T1000 (cell line): ENCODE data around the gene TOMT.
"Not testable (repeated sequence)": the region's sequence is repeated elsewhere in the genome, so short reads cannot be mapped to it uniquely, and the experiment has no call there.

Experiments used
- DNase-seq: peaks from one replicate; lab custom pipeline; 2025; ENCODE audit warnings: mixed read lengths; lab: John Stamatoyannopoulos, UW

TOMT gene

GRCh38 chr11:72125956-72126355 lies 20.2 kb downstream of the TOMT start:
- no peak for DNase-seq

DNA sequence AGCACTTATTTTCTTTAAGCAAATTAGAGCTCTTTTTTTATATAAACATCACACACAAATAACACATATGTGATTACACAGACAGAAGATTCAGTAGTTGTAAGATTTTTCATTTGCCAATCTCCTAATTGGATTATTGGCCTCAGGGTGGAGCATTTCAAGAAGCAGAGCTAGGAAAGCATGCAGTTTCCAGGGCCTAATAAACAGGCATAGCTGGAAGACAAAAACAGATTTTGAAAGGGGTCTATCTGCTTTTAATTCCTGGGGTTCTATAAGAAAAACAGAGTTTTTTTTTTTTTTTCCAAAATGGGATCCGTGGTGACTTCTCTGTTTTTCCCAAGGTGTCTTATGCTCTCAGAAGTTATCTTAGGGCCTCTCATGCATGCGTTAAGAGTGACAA lies 22.2 kb downstream of the TOMT start:
- no peak for DNase-seq

- no peak for DNase-seq
Measured at GRCh38 chr11:72129381-72129780, 23.7 kb downstream of the TOMT start.

DNA sequence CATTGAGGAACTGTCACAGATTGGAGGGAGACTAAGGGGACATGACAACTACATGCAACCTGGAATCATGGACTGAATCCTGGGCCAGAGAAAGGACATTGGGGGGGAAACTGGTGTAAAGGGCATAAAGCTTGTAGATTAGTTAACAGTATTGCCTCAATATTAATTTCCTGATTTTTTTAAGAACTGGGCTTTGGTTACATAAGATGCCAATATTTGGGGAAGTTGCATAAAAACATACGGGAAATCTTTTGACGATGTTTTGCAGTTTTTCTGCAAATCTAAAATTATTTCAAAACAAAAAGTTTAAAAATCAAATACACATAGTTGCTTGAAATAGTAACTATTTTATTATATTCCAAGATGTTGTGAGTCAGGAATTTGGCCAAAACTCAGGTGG lies 26.9 kb downstream of the TOMT start:
- DNase-seq, result no peak

DNA sequence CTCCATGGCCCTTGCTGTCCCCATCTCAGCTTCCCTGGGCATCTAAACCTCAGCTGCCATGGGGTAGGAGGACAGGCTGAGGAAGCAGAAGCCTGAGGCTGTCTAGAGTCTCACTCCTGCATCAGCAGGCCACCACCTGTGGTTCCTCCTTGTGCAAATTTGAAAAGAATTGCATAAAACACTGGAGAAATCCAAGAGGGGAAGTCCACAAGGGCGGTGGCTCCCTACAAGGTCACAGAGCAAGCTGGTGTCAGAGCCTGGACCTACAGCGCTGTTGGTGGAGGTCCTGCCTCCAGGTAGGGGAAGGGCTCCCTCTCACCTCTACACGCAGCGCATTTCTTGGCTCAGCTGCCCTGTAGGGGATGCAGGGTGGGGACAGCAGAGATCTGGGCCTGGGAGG lies 29.7 kb downstream of the TOMT start, which contains the start of gene FOLR3:
FOLR3 (plus strand) TSS at position 253 of the 400 bp plus-strand sequence. CDS start 228 bp downstream, outside the sequence.
- not testable (repeated sequence) for DNase-seq

DNA sequence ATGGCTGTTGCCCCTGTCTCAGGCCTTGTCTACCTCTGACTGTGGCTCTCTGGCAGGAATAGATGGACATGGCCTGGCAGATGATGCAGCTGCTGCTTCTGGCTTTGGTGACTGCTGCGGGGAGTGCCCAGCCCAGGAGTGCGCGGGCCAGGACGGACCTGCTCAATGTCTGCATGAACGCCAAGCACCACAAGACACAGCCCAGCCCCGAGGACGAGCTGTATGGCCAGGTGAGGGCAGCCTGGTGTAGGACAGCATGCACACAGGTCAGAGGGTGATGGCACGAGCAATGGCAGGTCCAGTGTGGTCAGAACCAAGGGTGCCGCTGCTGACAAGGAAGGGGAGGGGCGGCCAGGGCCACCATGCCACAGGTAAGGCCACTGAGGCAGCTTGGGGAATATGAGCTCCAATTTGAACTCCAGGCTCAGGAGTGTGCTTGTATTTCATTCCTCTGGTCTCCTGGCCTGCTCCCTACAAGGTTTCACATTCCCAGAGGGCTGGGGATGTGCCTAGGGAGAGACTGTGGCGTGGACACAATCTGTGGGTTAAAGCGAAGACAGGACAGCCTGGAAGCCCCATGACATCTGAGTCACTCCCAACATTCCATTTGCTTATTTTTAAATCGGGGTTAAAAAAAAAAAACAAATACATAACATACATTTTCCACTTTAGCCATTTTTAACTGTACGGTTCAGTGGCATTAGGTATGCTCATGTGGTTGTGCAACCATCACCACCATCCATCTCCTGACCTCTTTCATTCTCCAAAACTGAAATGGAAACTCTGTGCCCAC lies 30.4 kb downstream of the TOMT start:
- no peak for DNase-seq

DNA sequence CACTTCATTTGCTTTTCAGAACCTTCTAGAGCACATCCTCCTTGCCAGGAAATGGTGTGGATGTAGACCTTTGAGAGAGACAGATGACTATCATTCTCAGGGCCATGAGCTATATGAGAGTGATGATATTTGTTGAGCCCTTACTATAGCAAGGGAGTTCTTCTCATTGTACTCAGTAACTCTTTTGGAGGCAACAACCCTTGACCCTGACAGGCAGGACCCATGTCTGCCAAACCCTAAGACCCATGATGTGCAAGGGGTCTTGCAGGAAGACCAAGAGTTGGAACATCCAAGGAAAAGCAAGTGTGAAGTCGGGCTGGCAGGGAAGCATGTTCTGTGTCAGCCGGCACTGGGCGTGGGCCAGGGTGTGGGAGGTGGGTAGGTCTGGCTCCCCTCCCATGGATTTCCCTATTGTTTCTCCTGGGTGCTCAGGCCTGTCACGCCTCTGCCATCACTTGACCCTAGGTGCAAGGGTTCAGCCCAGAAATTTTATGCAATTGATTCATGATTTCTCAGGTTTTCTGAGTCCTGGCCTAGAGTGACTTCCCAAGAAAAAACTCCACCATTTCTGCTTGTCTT lies 31.0 kb downstream of the TOMT start:
- no peak for DNase-seq

DNA sequence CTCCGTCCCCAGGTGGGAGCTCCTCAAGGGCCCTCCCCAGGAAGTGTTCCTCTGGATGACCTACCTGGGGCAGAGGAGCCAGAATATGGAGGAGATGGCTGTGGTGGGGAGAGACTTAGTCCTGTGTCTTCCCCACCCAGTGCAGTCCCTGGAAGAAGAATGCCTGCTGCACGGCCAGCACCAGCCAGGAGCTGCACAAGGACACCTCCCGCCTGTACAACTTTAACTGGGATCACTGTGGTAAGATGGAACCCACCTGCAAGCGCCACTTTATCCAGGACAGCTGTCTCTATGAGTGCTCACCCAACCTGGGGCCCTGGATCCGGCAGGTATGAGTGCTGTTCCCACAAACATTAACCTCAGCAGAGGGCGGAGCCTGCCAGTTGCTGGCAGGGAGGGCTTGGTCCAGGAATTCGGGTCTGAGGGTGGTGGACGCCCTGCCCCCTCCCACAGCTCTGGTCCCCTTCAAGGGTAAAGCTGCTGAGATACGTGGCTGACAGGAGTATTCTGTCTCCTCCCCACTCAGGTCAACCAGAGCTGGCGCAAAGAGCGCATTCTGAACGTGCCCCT lies 33.2 kb downstream of the TOMT start:
- DNase-seq, result no peak

GRCh38 chr11:72139500-72139899 lies 33.8 kb downstream of the TOMT start:
- no peak for DNase-seq

DNA sequence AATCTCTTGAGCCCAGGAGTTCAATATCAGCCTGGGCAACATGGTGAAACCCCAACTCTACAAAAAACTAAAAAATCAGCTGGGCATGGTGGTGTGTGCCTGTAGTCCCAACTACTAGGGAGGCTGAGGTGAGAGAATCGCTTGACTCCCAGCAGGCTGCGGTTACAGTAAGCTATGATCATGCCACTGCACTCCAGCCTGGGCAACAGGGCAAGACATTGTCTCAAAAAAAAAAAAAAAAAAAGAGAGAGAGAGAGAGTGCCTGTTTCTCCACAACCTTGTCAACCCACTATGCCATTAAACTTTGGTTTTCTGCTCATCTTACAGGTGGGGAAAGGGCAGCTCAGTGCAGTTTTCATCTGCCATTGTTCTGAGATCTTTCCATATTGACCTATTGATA lies 34.9 kb downstream of the TOMT start:
- DNase-seq, result peak; percentile 43

DNA sequence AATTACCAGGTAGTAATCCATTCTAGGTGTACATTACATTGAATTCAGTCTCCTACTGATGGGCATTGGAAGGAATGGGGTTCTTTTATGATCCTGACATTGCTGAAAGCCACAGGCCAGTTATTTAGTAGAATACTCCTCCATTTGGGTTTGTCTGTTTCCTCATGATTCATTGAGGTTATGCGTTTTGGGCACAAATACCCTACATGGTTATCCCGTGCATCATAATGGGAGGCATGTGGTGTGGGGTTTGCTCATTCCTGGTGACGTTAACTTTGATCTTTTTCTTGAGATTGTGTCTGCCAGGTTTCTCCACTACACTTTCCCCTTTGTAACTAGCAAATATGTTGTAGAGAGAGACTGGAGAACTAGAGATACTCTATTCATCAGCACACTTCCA lies 35.3 kb downstream of the TOMT start:
- DNase-seq, result peak; percentile 58

DNA sequence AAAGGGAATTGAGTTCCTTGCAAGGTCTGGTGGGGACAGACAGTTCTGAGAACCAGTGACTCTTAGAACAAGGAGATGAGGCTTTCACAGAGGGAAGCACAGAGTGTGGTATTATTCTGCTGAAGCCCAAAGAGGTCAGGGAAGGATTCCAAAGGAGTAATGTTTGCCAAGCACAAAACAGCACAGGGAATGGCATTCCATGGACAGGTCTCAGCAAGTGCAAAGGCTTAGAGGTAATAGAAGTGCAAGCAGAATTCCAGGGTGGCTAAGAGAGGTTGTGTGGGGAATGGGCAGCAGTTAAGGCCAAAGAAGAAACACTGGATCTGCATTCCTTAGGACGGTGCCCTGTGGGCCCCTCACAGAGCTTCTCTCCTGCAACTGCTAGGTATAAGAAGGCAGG lies 36.4 kb downstream of the TOMT start:
- not testable (repeated sequence) for DNase-seq

DNA sequence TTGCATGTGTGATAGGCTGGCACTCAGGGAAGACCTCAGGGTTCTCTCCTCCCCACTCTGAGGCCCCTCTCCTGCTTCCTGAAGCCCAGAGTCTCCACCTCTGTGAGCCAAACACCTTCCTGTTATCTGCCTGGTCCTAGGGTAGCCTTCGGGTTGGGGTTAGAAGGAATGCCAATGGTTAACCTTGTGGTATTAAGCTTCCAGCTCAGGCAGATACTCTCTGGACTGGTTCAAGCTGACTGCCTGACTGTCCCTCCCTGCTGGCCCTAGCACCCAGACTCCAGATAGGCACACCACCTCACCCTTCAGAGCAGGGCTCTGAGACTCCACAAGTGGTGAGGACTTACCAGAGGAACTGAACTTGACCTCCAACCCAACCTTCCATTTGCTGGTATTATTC lies 36.8 kb downstream of the TOMT start:
- not testable (repeated sequence) for DNase-seq

DNA sequence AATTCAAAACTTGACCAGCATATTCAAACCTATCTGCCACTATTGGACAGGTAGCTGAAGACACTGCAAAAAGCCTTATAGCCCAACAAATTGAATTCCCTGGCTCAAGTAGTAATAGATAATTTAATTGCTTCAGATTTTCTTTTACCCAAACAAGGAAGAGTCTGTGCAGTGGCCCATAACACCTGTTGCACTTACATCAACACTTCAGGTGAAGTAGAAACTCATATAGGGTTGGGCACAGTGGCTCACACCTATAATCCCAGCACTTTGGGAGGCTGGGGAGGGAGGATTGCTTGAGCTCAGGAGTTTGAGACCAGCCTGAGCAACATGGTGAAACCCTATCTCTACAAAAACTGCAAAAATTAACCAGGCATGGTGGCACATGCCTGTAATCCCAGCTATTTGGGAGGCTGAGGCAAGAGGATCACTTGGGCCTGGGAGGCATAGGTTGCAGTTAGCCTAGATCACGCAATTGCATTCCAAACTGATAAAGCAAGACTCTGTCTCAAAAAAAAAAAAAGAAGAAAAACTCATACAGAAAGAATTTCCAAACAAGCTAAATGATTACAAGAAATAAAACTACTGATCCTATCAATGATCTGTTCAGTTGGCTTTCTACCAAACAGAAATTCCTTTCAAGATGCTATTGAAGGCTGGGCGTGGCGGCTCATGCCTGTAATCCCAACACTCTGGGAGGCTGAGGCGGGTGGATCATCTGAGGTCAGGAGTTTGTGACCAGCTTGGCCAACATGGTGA lies 39.3 kb downstream of the TOMT start:
- DNase-seq, result peak; percentile 73

GRCh38 chr11:72146625-72147024 lies 40.9 kb downstream of the TOMT start:
- DNase-seq, result no peak

DNA sequence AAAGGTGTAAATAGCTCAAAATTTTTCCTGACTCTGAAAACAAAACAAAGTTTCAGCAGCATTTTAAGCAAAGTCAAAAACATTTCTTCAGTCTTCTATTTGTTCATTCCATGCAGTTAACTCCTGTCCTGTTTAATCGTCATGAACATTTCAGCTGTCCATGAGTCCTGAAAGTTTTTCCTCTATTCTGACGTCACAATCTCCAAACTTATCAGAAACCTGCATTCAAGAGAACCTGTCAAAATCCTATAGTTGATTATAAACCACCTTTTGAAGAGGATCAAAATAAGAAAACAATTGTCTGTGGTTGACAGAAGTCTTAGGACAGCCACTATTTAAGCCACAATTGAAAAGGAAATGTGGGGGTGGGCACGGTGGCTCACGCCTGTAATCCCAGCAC lies 45.2 kb downstream of the TOMT start:
- DNase-seq, result no peak

DNA sequence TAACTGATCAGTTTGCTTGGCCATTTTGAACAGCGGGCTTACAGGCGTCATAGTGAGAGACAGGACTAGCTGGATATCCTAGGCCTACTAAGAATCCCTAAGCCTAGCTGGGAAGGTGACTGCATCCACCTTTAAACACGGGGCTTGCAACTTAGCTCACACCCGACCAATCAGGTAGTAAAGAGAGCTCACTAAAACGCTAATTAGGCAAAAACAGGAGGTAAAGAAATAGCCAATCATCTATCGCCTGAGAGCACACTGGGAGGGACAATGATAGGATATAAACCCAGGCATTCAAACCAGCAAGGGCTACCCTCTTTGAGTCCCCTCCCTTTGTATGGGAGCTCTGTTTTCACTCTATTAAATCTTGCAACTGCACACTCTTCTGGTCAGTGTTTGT lies 48.1 kb downstream of the TOMT start:
- not testable (repeated sequence) for DNase-seq

- no peak for DNase-seq
Measured at GRCh38 chr11:72154816-72155215, 49.1 kb downstream of the TOMT start.

DNA sequence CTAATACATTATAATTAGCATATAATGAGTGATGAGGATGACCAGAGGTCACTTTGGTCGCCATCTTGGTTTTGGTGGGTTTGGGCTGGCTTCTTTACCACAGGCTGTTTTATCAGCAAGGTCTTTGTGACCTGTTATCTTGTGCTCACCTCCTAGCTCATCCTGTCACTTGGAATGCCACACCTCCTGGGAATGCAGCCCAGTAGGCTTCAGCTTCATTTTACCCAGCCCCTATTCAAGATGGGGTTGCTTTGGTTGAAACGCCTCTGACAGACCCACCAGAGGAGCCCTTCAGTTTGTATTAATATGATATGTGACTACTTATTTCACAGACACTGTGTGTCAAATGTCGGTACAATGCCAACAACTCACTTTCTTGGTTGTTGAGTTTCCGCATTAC lies 50.0 kb downstream of the TOMT start:
- DNase-seq, result no peak

DNA sequence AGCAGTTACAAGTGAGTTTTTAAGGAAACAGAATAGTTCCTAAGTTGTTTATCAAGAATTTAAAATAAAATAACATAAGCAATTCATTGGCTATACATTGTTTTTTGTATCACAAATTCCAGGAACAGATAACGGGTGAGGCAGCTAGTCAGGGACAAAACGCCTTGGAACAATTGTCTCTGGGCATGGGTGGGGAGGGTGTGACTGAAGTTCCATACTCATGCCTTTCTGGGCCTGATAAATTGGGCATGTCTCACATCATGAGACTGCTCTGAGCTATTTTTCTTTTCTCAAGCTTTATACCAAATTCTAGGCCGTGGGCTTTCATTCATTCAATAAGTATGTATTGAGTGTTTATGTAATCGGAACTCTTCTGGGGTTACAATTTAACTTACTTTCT lies 51.4 kb downstream of the TOMT start:
- no peak for DNase-seq
